GM12878 (cell line): Measurements from ENCODE around the gene TNFAIP8L1. TPM values are rescaled to one million over a fixed set of nuclear protein-coding genes. Genes with fewer than 3 reads are reported as not detected.

Experiments
- ATAC-seq: fragments of 200-7000 bp; cut with Tn5 transposase; 3 replicates; pipeline ENCODE4 v1.9.1; 2020; ENCODE audit warnings: mild to moderate bottlenecking, moderate library complexity
- BruUV-seq: library from RNA; stranded (reverse); fragments of 400-500 nt; replicated peaks from 2 replicates; lab custom pipeline; 2021; lab: Mats Ljungman, UMichigan
- CTCF ChIA-PET: fragments of 300-600 bp; sonication (Branson Sonifier 250); formaldehyde crosslinking; extraction: SDS; loops from one replicate; lab custom pipeline; 2021; ENCODE audit warnings: inconsistent platforms; lab: Yijun Ruan, JAX
- POLR2A ChIA-PET: fragments of 350-600 bp; formaldehyde crosslinking; extraction: SDS; loops from one replicate; lab custom pipeline; 2021; ENCODE audit warnings: inconsistent platforms; lab: Charles Lee
- RAD21 ChIA-PET: fragments of 300-600 bp; sonication (Branson Sonifier 250); formaldehyde crosslinking; loops from one replicate; lab custom pipeline; 2023; ENCODE audit warnings: antibody characterized with exemption; ENCODE audit not compliant: unreplicated experiment; lab: Charles Lee
- SMC1A ChIA-PET: fragments of 300-600 bp; sonication (Branson Sonifier 250); formaldehyde crosslinking; loops from one replicate; lab custom pipeline; 2023; ENCODE audit not compliant: unreplicated experiment, uncharacterized antibody; lab: Charles Lee
- DNase-seq: peaks from one replicate; pipeline ENCODE4 v3.0.0-alpha.2; 2011; ENCODE audit warnings: low read depth, low spot score
- FAIRE-seq: peaks from 3 replicates; lab custom pipeline; 2011; peaks lifted over from hg19 to GRCh38; lab: Jason Lieb, UNC
- H2AFZ ChIP-seq: 2 replicates; pipeline ENCODE4 v1.6.0; 2011; ENCODE audit warnings: low read depth, low read length, control low read depth; ENCODE audit not compliant: control insufficient read depth
- H3K27ac ChIP-seq: 2 replicates; pipeline ENCODE4 v1.5.1; 2011; ENCODE audit warnings: control low read depth; ENCODE audit not compliant: control insufficient read depth, insufficient read depth
- H3K27me3 ChIP-seq, 2 experiments: replicated peaks in 1 of 2; 2 replicates each; pipeline versions ENCODE4 v1.6.0 to v1.6.1; 2011; ENCODE audit warnings: low read length in 1 of 2; ENCODE audit not compliant: control insufficient read depth in 2 of 2, insufficient read depth in 2 of 2
- H3K36me3 ChIP-seq, 2 experiments: 2 replicates each; pipeline ENCODE4 v1.5.1; 2011; ENCODE audit warnings: low read length in 1 of 2; ENCODE audit not compliant: control insufficient read depth in 2 of 2, insufficient read depth in 2 of 2
- H3K4me1 ChIP-seq: 2 replicates; pipeline ENCODE4 v1.6.1; 2011; ENCODE audit warnings: mild to moderate bottlenecking, low read length, moderate library complexity, mixed read lengths; ENCODE audit not compliant: control insufficient read depth, insufficient read depth
- H3K4me2 ChIP-seq: 2 replicates; pipeline ENCODE4 v1.6.0; 2011; ENCODE audit warnings: control low read depth; ENCODE audit not compliant: control insufficient read depth, insufficient read depth
- H3K4me3 ChIP-seq: fragments of 200-600 bp; sonication (generic); 2 replicates; pipeline ENCODE4 v1.5.1; 2016
- H3K79me2 ChIP-seq: 2 replicates; pipeline ENCODE4 v1.6.0; 2011; ENCODE audit warnings: low read length; ENCODE audit not compliant: control insufficient read depth, insufficient read depth
- H3K9ac ChIP-seq: 2 replicates; pipeline ENCODE4 v1.8.0; 2011; ENCODE audit warnings: low read length, control low read depth, mixed read lengths; ENCODE audit not compliant: control insufficient read depth, insufficient read depth
- H3K9me3 ChIP-seq: replicated peaks from 3 replicates; pipeline ENCODE4 v1.5.1; 2011; ENCODE audit warnings: mild to moderate bottlenecking, low read length; ENCODE audit not compliant: control insufficient read depth, insufficient read depth
- H4K20me1 ChIP-seq: 2 replicates; pipeline ENCODE4 v1.6.0; 2011; ENCODE audit not compliant: control insufficient read depth, insufficient read depth
- CBFB ChIP-seq: IDR thresholded peaks from 2 replicates; pipeline ENCODE4 v1.6.1; 2016; ENCODE audit warnings: antibody characterized with exemption, low read depth
- FOXM1 ChIP-seq: IDR thresholded peaks from 2 replicates; pipeline ENCODE4 v1.6.1; 2012; ENCODE audit warnings: low read depth, mild to moderate bottlenecking, inconsistent platforms, low read length, moderate library complexity
- MEF2A ChIP-seq: IDR thresholded peaks from 2 replicates; pipeline ENCODE4 v1.6.1; 2011; ENCODE audit warnings: low read depth, mild to moderate bottlenecking, low read length, moderate library complexity; ENCODE audit not compliant: insufficient read depth
- PBX3 ChIP-seq: IDR thresholded peaks from 2 replicates; pipeline ENCODE4 v1.6.1; 2011; ENCODE audit warnings: mild to moderate bottlenecking, low read depth, low read length, moderate library complexity; ENCODE audit not compliant: insufficient replicate concordance
- POLR2AphosphoS5 ChIP-seq: IDR thresholded peaks from 2 replicates; pipeline ENCODE4 v1.6.1; 2011; ENCODE audit warnings: mild to moderate bottlenecking, low read length, inconsistent platforms
- RAD51 ChIP-seq: fragments of 450-650 bp; IDR thresholded peaks from 2 replicates; pipeline ENCODE4 v1.6.1; 2016; ENCODE audit warnings: moderate library complexity, mild to moderate bottlenecking, inconsistent platforms
- SKIL ChIP-seq: fragments of 450-650 bp; IDR thresholded peaks from 2 replicates; pipeline ENCODE4 v1.6.1; 2017; ENCODE audit warnings: mild to moderate bottlenecking, low read depth, inconsistent platforms; ENCODE audit not compliant: poor library complexity, severe bottlenecking
- STAT3 ChIP-seq: IDR thresholded peaks from 2 replicates; pipeline ENCODE4 v1.6.1; 2011; ENCODE audit warnings: low read depth, low read length, improper control_type of control experiment
- YBX1 ChIP-seq: fragments of 450-650 bp; IDR thresholded peaks from 2 replicates; pipeline ENCODE4 v1.6.1; 2016; ENCODE audit warnings: antibody characterized with exemption
- ZNF622 ChIP-seq: fragments of 450-650 bp; IDR thresholded peaks from 2 replicates; pipeline ENCODE4 v1.6.1; 2017; ENCODE audit warnings: mild to moderate bottlenecking, inconsistent platforms
- WGBS: methylation state at CpG from one replicate; pipeline ENCODE4 v1.1.6; 2016; ENCODE audit warnings: low lambda C conversion rate; ENCODE audit not compliant: insufficient replicate concordance, insufficient coverage; ENCODE audit errors: missing lambda C conversion rate; 5-methylcytosine and 5-hydroxymethylcytosine counted together
- in situ Hi-C: fragments of 300-500 bp; cut with MboI; formaldehyde crosslinking; loops from 9 replicates; pipeline ENCODE4 v1.14.3; 2018; ENCODE audit warnings: mixed read lengths
- intact Hi-C: fragments of 100-400 bp; cut with micrococcal nuclease; formaldehyde crosslinking; loops from one replicate; pipeline ENCODE4 v1.14.2; 2022; ENCODE audit not compliant: unreplicated experiment
- polyA plus RNA-seq, 11 experiments: library from polyadenylated mRNA; depleted of rRNA in 4 of 11; unstranded in 6 of 11; stranded (reverse) in 5 of 11; fragments of >200 nt; fragmentation: Nextera tagmentation in 4 of 11; fragmentation: Illumina TruSeq in 1 of 11; extraction: Ambion mirVana in 4 of 11; extraction: Trizol in 1 of 11; gene quantifications; 1 replicate in 1 of 11; 2 replicates in 10 of 11; pipeline versions ENCODE4 v1.2.1 to v1.2.3, GENCODE V29; 2011 to 2016; ENCODE audit warnings: inconsistent platforms in 2 of 11, missing spikeins in 2 of 11, low read depth in 1 of 11
- total RNA-seq, 4 experiments: library from RNA; depleted of rRNA in 3 of 4; stranded (reverse); fragments of >200 nt in 3 of 4; fragmentation: Illumina TruSeq in 1 of 4; extraction: Trizol in 1 of 4; gene quantifications; 2 replicates each; pipeline versions ENCODE4 v1.2.1 to v1.2.3, GENCODE V29; 2013 to 2021
- TF ChIP-seq, protein P1 (sequence below): IDR thresholded peaks from 2 replicates; pipeline ENCODE4 v1.6.1; 2012; ENCODE audit warnings: low read length, inconsistent platforms
- TF ChIP-seq, protein P2 (sequence below): IDR thresholded peaks from 2 replicates; pipeline ENCODE4 v1.6.1; 2012; ENCODE audit warnings: low read depth, low read length, improper control_type of control experiment

TNFAIP8L1 gene
- total and polyA plus RNA-seq, 10 of the 15 experiments (the other 5 are each of a cell fraction or from before 2014, with no cell fraction given): 0.93 to 12.7 (median 8.6) TPM

- Histone ChIP-seq H3K9ac (no peak overlapping the region), H3K9me3 (no peaks in the 10 kb centered on the region), H2AFZ (no peak overlapping the region), H3K4me1 (no peaks in the 10 kb centered on the region), H3K36me3 (peaks cover 6 to 9% of the 10 kb centered on the region in 2 experiments; a peak in 3 of 4 replicates), H3K27me3 (no peaks in the 10 kb centered on the region), H3K27ac (no peak overlapping the region), H3K4me2 (no peak overlapping the region), H3K4me3 (no peak overlapping the region), H3K79me2 (peaks cover 16% of the 10 kb centered on the region), H4K20me1 (no peaks in the 10 kb centered on the region)
- CTCF ChIA-PET: interaction anchor here (0.9 kb wide), 1 partner anchor 35 kb away, joined by 4 read pairs; no protein-coding TSS in a partner anchor
- in situ Hi-C loops: no loop called here
- POLR2A ChIA-PET: interaction anchor here (0.5 kb wide), 1 partner anchor 858 kb away, joined by 3 read pairs; no protein-coding TSS in a partner anchor
- 86% methylated on average over 10 of the region's 10 CpGs for WGBS
- FAIRE-seq: no peak
- ATAC-seq: no peak
- TF ChIP-seq POLR2AphosphoS5 (no peak), FOXM1 (no peak), ZNF622 (no peak), RAD51 (no peak), STAT3 (no peak), CBFB (no peak), PBX3 (no peak), MEF2A (no peak), YBX1 (no peak), SKIL (no peak)
- TF ChIP-seq, protein P1, sequence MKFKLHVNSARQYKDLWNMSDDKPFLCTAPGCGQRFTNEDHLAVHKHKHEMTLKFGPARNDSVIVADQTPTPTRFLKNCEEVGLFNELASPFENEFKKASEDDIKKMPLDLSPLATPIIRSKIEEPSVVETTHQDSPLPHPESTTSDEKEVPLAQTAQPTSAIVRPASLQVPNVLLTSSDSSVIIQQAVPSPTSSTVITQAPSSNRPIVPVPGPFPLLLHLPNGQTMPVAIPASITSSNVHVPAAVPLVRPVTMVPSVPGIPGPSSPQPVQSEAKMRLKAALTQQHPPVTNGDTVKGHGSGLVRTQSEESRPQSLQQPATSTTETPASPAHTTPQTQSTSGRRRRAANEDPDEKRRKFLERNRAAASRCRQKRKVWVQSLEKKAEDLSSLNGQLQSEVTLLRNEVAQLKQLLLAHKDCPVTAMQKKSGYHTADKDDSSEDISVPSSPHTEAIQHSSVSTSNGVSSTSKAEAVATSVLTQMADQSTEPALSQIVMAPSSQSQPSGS: no peak
- TF ChIP-seq, protein P2, sequence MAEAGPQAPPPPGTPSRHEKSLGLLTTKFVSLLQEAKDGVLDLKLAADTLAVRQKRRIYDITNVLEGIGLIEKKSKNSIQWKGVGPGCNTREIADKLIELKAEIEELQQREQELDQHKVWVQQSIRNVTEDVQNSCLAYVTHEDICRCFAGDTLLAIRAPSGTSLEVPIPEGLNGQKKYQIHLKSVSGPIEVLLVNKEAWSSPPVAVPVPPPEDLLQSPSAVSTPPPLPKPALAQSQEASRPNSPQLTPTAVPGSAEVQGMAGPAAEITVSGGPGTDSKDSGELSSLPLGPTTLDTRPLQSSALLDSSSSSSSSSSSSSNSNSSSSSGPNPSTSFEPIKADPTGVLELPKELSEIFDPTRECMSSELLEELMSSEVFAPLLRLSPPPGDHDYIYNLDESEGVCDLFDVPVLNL: no peak
- DNase-seq: no peak
- SMC1A ChIA-PET: interaction anchor here (0.6 to 1.3 kb wide), 3 partner anchors 23 to 1616 kb away, joined by 3 to 4 read pairs (median 3); no protein-coding TSS in a partner anchor
- intact Hi-C loops: loop anchor here (2.0 kb wide), 1 partner anchor 37 kb away; no protein-coding TSS in a partner anchor
- RAD21 ChIA-PET: no interaction called here
- no TSS peak for BruUV-seq
These were observed 32.0 kb downstream of the TNFAIP8L1 start for GRCh38 chr19:4671185-4671851.
